Body of pancreas (tissue), 4 donors: ENCODE results near the gene C12orf75. TPM values are rescaled to one million over a fixed set of nuclear protein-coding genes. Genes with fewer than 3 reads are reported as not detected.

Experiments
- ATAC-seq: fragments of 150-250 bp; one replicate; pipeline ENCODE4 v1.9.1; 2016
- DNase-seq, 4 donors: peaks; one replicate each; pipeline ENCODE4 v3.0.0-alpha.2; 2019
- H3K27ac ChIP-seq, 4 donors: fragments of 200-600 bp; sonication (generic); 1 replicate in 3 of 4; 2 replicates in 1 of 4; pipeline versions ENCODE4 v1.5.1 to v1.6.1; 2016 to 2019; ENCODE audit warnings: mild to moderate bottlenecking in 1 of 4, mixed read lengths in 1 of 4, moderate library complexity in 1 of 4
- H3K27me3 ChIP-seq, 2 donors: fragments of 200-600 bp; sonication (generic); one replicate each; pipeline ENCODE4 v1.6.0; 2016; ENCODE audit warnings: mild to moderate bottlenecking in 1 of 2
- H3K36me3 ChIP-seq, 2 donors: fragments of 200-600 bp; sonication (generic); replicated peaks in 1 of 2; 2 replicates each; pipeline ENCODE4 v1.5.1; 2016; ENCODE audit warnings: low read depth in 2 of 2; ENCODE audit not compliant: insufficient read depth in 1 of 2
- H3K4me1 ChIP-seq: fragments of 200-600 bp; sonication (generic); one replicate; pipeline ENCODE4 v1.6.0; 2016
- H3K4me3 ChIP-seq, 2 donors: fragments of 200-600 bp; sonication (generic); 1 replicate in 1 of 2; 2 replicates in 1 of 2; pipeline ENCODE4 v1.5.1; 2016 to 2019
- H3K9me3 ChIP-seq, 3 donors: fragments of 200-600 bp; sonication (generic); 1 replicate in 2 of 3; 2 replicates in 1 of 3; pipeline ENCODE4 v1.5.1; 2016
- CTCF ChIP-seq, 7 experiments: fragments of 450-650 bp in 4 of 7; fragments of 200-600 bp in 3 of 7; sonication (generic) in 3 of 7; IDR thresholded peaks; one replicate each; pipeline ENCODE4 v1.5.1; 2016 to 2019; ENCODE audit warnings: antibody characterized with exemption in 7 of 7
- POLR2A ChIP-seq, 3 donors: fragments of 450-650 bp; IDR thresholded peaks; one replicate each; pipeline ENCODE4 v1.6.1; 2016; ENCODE audit warnings: antibody characterized with exemption in 3 of 3, mild to moderate bottlenecking in 2 of 3
- WGBS, 2 donors: methylation state at CpG; one replicate each; pipeline ENCODE4 v1.1.5; 2017; 5-methylcytosine and 5-hydroxymethylcytosine counted together
- intact Hi-C: fragments of 100-400 bp; cut with DNase I; formaldehyde crosslinking; loops from one replicate; pipeline ENCODE4 v1.15.1; 2023
- total RNA-seq, 2 donors: library from RNA; depleted of rRNA; stranded (reverse); fragments of >200 nt; gene quantifications; one replicate each; pipeline ENCODE4 v1.1.0, GENCODE V29; 2016

C12orf75 gene
- total RNA-seq, 2 donors from 2014 or later, result 39.2 to 57.6 TPM

DNA sequence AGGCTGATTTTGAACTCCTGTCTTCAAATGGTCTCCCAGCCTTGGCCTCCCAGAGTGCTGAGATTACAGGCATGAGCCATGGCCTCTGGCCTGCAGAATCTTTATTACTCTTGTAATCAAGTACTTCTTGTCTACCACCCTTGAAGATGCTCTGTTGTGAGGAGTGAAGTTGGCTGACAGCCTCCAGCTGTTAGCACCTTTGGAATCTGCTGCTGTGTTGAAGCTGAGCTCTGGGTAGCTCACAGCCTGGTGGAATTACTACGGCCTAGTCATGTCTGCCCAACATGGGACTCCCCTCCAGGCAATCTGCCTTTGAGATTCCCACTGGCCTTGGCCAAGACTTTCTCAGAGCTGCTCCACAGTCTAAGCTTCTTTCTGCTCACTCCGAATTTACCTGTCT lies 5.8 kb upstream of the C12orf75 start:
- Histone ChIP-seq H3K9me3 (no peaks in the 10 kb centered on the region), H3K4me3 (no peak overlapping the region), H3K27ac (no peak overlapping the region), H3K36me3 (no peaks in the 10 kb centered on the region), H3K4me1 (peaks cover 9% of the 10 kb centered on the region), H3K27me3 (no peaks in the 10 kb centered on the region)
- DNase-seq, result no peak
- intact Hi-C loops, result no loop called here
- ATAC-seq, result no peak
- no peak for TF ChIP-seq CTCF (IDR thresholded peaks at IDR 0.05)
- TF ChIP-seq POLR2A (IDR thresholded peaks at IDR 0.05), result no peak
- WGBS, 2 donors, result 92 to 100% methylated on average over 2 of the region's 2 CpGs

DNA sequence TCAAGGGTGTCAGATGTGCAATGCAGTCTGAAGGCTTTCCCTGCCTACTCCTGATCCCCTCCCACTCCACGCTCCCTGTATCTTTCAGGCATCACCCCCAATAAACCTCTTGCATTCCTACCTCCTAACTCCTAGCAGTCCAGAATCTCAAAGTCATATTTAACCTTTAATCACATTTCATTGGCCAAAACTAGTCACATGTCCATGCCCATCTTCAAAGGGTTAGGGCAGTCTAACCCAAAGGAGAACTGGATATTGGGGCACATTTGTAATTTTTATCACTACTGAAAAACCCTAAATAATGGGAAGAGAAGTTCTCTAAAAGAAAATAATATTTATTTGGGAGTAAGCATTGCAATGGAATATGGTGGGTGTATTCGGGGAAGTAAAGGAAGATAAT lies 5.4 kb upstream of the C12orf75 start:
- intact Hi-C loops, result no loop called here
- no peaks in the 10 kb centered on the region for H3K27me3 ChIP-seq
- no peaks in the 10 kb centered on the region for H3K36me3 ChIP-seq
- no peak overlapping the region for H3K4me3 ChIP-seq
- no peak for TF ChIP-seq CTCF (IDR thresholded peaks at IDR 0.05)
- no peaks in the 10 kb centered on the region for H3K9me3 ChIP-seq
- ATAC-seq (no peak), DNase-seq (no peak)
- H3K4me1 ChIP-seq, result peaks cover 13% of the 10 kb centered on the region
- no peak overlapping the region for H3K27ac ChIP-seq
- 73 to 75% methylated on average over 2 of the region's 2 CpGs for WGBS, 2 donors

- peak overlapping the region in 3 of 4 donors; percentile 66 to 71 (median 69) for H3K27ac ChIP-seq
- no peaks in the 10 kb centered on the region for H3K36me3 ChIP-seq
- H3K9me3 ChIP-seq, result no peaks in the 10 kb centered on the region
- no peak for DNase-seq
- no peak overlapping the region for H3K4me3 ChIP-seq
- no peaks in the 10 kb centered on the region for H3K27me3 ChIP-seq
- WGBS, 2 donors, result 1% methylated on average over 9 of the region's 9 CpGs
- no peak for TF ChIP-seq POLR2A (IDR thresholded peaks at IDR 0.05)
- no peak for TF ChIP-seq CTCF (IDR thresholded peaks at IDR 0.05)
- peaks cover 29% of the 10 kb centered on the region for H3K4me1 ChIP-seq
- intact Hi-C loops, result no loop called here
- ATAC-seq, result no peak
These were observed 587 bp upstream of the C12orf75 start for GRCh38 chr12:105329926-105330282.

DNA sequence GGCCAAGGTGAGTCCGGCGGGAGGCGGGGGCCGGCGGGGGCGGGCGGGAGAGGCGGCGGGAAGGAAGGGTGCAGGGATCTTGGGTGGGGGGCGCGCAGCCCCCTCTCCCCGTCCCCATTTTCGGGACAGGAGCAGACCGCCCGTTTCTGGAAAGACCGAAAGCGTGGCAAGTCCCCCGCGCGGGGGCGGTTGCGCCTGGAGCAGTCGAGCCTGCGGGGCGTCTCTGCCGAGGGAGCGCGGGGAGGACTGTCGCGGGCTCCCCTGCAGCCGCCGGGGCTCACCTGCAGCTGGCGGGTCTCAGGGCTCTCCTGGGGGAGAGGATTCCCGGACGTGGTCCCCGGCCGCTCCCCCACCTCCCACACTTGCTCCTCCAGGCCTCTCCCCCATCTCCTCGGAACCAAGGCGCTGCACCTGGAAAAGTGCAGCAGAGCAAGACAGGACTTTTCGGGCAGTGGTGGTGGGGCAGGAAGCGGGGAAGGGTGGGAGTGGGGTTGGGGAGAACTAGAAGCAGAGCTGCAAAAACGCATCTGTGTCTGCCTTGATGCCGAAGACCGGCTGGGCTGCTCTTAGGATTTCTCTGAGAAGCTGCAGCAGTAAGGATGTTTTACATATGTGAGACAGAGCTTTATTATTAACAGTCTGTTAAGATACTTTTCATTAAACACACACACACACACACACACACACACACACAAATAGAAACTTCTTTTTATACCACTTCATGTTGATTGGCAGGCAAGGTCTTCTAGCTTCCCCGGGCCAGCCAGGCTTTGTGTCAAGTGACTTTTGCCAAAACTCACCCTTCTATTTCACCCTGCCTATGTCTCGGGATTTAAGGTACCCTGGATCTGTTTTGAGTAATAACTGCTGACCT lies 677 bp downstream of the C12orf75 start:
- WGBS, 2 donors, result 2% methylated on average over 25 to 43 of the region's 46 CpGs

More for the DNA sequence above, 677 bp downstream of the C12orf75 start:
- intact Hi-C loops, result no loop called here
- Histone ChIP-seq H3K27ac (peak overlapping the region; percentile 18 to 71 (median 68)), H3K27me3 (no peaks in the 10 kb centered on the region), H3K36me3 (no peaks in the 10 kb centered on the region), H3K4me1 (peaks cover 23% of the 10 kb centered on the region), H3K9me3 (no peaks in the 10 kb centered on the region), H3K4me3 (peak overlapping the region; percentile 17 to 32)
- peak; percentile 55 for ATAC-seq
- TF ChIP-seq CTCF (IDR thresholded peaks at IDR 0.05), result no peak
- TF ChIP-seq POLR2A (IDR thresholded peaks at IDR 0.05), result no peak
- DNase-seq, result peak; percentile 15 to 39 (median 32)
